ENCODE results near the gene SCARF2.
"Not testable (repeated sequence)": the region's sequence is repeated elsewhere in the genome, so short reads cannot be mapped to it uniquely, and the experiment has no call there.

SCARF2 gene

DNA sequence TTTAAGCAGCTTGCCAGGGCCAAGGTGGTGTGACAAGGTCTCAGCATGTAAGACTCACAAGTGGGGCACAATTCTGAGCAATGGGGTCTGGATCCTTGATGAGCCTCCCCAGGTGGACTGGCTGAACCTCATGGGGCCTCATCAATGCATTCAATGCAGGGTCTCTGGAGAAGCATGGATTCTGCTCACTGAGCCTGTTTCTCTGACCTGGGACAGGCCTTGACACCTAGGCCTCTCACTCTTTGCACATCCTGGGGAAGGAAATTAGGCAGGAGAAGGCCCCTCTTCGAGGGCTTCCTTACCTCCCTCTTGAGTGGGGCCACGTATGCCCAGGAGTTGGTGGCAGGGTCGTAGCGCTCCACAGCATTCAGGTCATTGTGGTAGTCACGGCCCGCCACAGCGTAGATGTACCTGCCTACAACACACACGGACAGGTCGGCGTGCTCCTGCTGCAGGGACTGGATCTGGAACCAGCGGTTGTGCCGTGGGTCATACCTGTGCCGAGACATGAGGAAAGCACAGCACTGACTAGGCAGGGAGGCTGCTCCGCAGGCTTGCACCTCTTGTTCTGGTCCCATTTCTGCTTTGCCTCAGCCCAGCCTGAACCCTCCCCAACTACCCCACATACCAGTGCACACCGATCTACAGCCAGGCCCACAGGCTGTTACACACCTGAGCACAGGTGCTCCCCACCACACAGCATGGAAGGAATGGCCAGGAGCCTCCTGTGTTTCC is 20.0 kb upstream of the SCARF2 start:
- no peak for DNase-seq (ENCODE audit: low read depth)
- TF ChIP-seq CTCF (conservative IDR thresholded peaks at IDR 0.05; ENCODE audit: low read length) = no peak
- H3K4me3 ChIP-seq (ENCODE audit: low read length) = no peak overlapping the region

DNA sequence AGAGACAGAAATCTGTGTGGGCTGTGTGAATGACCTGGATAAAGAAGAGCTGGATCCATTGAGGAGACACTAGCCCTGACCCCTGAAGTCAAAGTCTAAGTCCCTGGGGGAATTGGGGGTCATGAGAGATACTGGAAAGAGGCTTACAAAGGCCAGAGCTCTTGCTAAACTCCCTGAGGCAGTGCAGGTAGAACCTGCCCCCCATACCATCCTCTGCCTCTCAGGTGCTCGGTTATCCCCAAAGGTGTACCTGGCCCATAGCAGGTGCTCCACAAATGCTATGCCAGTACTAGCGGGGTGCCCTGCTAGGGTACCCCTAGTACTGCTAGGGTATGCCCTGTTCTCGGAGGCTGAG is 19.1 kb upstream of the SCARF2 start:
- H3K4me3 ChIP-seq (ENCODE audit: low read length) = no peak overlapping the region
- no peak for TF ChIP-seq CTCF (conservative IDR thresholded peaks at IDR 0.05; ENCODE audit: low read length)

GRCh38 chr22:20456064-20456721 is 18.6 kb upstream of the SCARF2 start:
- peak; percentile 91 for TF ChIP-seq CTCF (conservative IDR thresholded peaks at IDR 0.05; ENCODE audit: low read length)
- peak; percentile 87 for DNase-seq (ENCODE audit: low read depth)
- no peak overlapping the region for H3K4me3 ChIP-seq (ENCODE audit: low read length)

More for the DNA sequence above, 19.1 kb upstream of the SCARF2 start:
- DNase-seq (ENCODE audit: low read depth) = no peak

DNA sequence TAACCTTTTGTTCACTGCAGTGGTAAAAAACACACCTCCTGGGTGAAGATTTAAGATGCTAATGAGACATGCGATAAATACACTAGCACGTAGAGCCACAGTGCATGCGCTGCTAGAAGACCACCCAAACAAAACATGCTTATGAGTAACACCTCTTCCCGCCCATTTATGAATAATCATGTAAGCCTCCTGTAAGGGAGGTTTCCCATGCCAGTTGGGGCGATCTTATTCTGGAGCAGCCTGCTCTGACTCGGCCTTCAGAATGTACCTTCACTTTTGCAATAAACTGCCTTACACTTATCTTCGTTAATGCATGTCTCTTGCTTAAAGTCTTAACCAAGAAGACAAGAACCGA is 18.1 kb upstream of the SCARF2 start:
- DNase-seq (ENCODE audit: low read depth) = no peak
- H3K4me3 ChIP-seq (ENCODE audit: low read length) = no peak overlapping the region
- TF ChIP-seq CTCF (conservative IDR thresholded peaks at IDR 0.05; ENCODE audit: low read length) = no peak

- DNase-seq (ENCODE audit: low read depth) = no peak
- no peak overlapping the region for H3K4me3 ChIP-seq (ENCODE audit: low read length)
- no peak for TF ChIP-seq CTCF (conservative IDR thresholded peaks at IDR 0.05; ENCODE audit: low read length)
Measured at GRCh38 chr22:20453222-20453621, 15.6 kb upstream of the SCARF2 start.

GRCh38 chr22:20451920-20452319 is 14.3 kb upstream of the SCARF2 start:
- no peak for DNase-seq (ENCODE audit: low read depth)
- no peak overlapping the region for H3K4me3 ChIP-seq (ENCODE audit: low read length)
- TF ChIP-seq CTCF (conservative IDR thresholded peaks at IDR 0.05; ENCODE audit: low read length) = no peak

DNA sequence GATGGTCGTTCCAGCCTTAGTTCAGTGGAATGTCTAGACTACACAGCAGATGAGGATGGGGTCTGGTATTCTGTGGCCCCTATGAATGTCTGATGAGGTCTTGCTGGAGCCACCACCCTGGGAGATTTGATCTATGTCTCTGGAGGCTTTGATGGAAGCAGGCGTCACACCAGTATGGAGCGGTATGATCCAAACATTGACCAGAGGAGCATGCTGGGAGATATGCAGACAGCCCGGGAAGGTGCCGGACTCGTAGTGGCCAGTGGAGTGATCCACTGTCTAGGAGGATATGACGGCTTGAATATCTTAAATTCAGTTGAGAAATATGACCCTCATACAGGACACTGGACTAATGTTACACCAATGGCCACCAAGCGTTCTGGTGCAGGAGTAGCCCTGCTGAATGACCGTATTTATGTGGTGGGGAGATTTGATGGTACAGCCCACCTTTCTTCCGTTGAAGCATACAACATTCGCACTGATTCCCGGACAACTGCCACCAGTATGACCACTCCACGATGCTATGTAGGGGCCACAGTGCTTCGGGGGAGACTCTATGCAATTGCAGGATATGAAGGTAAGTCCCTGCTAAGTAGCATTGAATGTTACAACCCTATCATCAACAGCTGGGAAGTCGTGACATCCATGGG is 13.6 kb upstream of the SCARF2 start:
- not testable (repeated sequence) for DNase-seq (ENCODE audit: low read depth); H3K4me3 ChIP-seq (ENCODE audit: low read length)
